CD14-positive monocyte (primary cell): ENCODE results near the gene UFSP2. TPM values are rescaled to one million over a fixed set of nuclear protein-coding genes. Genes with fewer than 3 reads are reported as not detected.

Experiments
- DNase-seq, 3 donors: peaks; one replicate each; pipeline ENCODE4 v3.0.0-alpha.2; 2011 to 2022
- H2AFZ ChIP-seq: 2 replicates; pipeline ENCODE4 v1.6.0; 2012; ENCODE audit warnings: mild to moderate bottlenecking, low read depth, low read length, inconsistent platforms; ENCODE audit not compliant: insufficient read depth, poor library complexity, severe bottlenecking
- H3K27ac ChIP-seq, 2 donors: 1 replicate in 1 of 2; 2 replicates in 1 of 2; pipeline ENCODE4 v1.5.1; 2012 to 2013; ENCODE audit warnings: low read length in 2 of 2, control low read depth in 1 of 2, inconsistent platforms in 1 of 2, low read depth in 1 of 2, mild to moderate bottlenecking in 1 of 2
- H3K27me3 ChIP-seq, 2 donors: one replicate each; pipeline versions ENCODE4 v1.6.0 to v1.6.1; 2011 to 2013; ENCODE audit warnings: low read length in 2 of 2; ENCODE audit not compliant: control insufficient read depth in 2 of 2, insufficient read depth in 2 of 2
- H3K36me3 ChIP-seq, 2 donors: replicated peaks in 1 of 2; 1 replicate in 1 of 2; 2 replicates in 1 of 2; pipeline versions ENCODE4 v1.5.1 to v1.6.1; 2012 to 2013; ENCODE audit warnings: low read length in 2 of 2, control low read depth in 1 of 2, inconsistent platforms in 1 of 2, mild to moderate bottlenecking in 1 of 2; ENCODE audit not compliant: insufficient read depth in 2 of 2, control insufficient read depth in 1 of 2
- H3K4me1 ChIP-seq, 2 donors: 1 replicate in 1 of 2; 2 replicates in 1 of 2; pipeline versions ENCODE4 v1.5.1 to v1.6.1; 2012 to 2013; ENCODE audit warnings: low read length in 2 of 2, control low read depth in 1 of 2, inconsistent platforms in 1 of 2, mild to moderate bottlenecking in 1 of 2, moderate library complexity in 1 of 2; ENCODE audit not compliant: insufficient read depth in 2 of 2, control insufficient read depth in 1 of 2
- H3K4me2 ChIP-seq: replicated peaks from 2 replicates; pipeline ENCODE3; 2012; ENCODE audit warnings: low read length, moderate library complexity, mild to moderate bottlenecking; ENCODE audit not compliant: poor library complexity, severe bottlenecking; ENCODE audit errors: extremely low read depth
- H3K4me3 ChIP-seq, 3 experiments: fragments of 200-600 bp in 1 of 3; sonication (generic) in 1 of 3; replicated peaks in 1 of 3; 1 replicate in 2 of 3; 2 replicates in 1 of 3; pipeline ENCODE4 v1.5.1; 2011 to 2013; ENCODE audit warnings: low read length in 3 of 3, mild to moderate bottlenecking in 3 of 3, control low read depth in 2 of 3, low read depth in 2 of 3, inconsistent platforms in 1 of 3, moderate library complexity in 1 of 3
- H3K79me2 ChIP-seq: 2 replicates; pipeline ENCODE4 v1.6.0; 2012; ENCODE audit warnings: mild to moderate bottlenecking, control low read depth, inconsistent platforms, low read length, moderate library complexity; ENCODE audit not compliant: insufficient read depth
- H3K9ac ChIP-seq: 2 replicates; pipeline ENCODE4 v1.6.0; 2017; ENCODE audit warnings: low read length, mild to moderate bottlenecking; ENCODE audit not compliant: insufficient read depth, poor library complexity, severe bottlenecking
- H3K9me3 ChIP-seq, 2 donors: replicated peaks in 1 of 2; 1 replicate in 1 of 2; 2 replicates in 1 of 2; pipeline versions ENCODE4 v1.5.1 to v1.6.1; 2012 to 2013; ENCODE audit warnings: low read length in 2 of 2, control low read depth in 1 of 2; ENCODE audit not compliant: control insufficient read depth in 1 of 2, insufficient read depth in 1 of 2
- H4K20me1 ChIP-seq: 2 replicates; pipeline ENCODE4 v1.6.0; 2012; ENCODE audit warnings: mild to moderate bottlenecking, low read length, control low read depth, moderate library complexity; ENCODE audit not compliant: insufficient read depth
- H3K27ac Mint-ChIP-seq, 7 donors: one replicate each; pipeline ENCODE4 v1.8.0; 2020; ENCODE audit warnings: mild to moderate bottlenecking in 7 of 7, mixed read lengths in 7 of 7, moderate library complexity in 6 of 7, inconsistent platforms in 2 of 7
- H3K27me3 Mint-ChIP-seq, 3 donors: one replicate each; pipeline ENCODE4 v1.8.0; 2021 to 2022; ENCODE audit warnings: low read depth in 3 of 3, mild to moderate bottlenecking in 3 of 3, mixed read lengths in 3 of 3, moderate library complexity in 3 of 3, inconsistent platforms in 1 of 3
- H3K36me3 Mint-ChIP-seq, 2 donors: one replicate each; pipeline ENCODE4 v1.8.0; 2020; ENCODE audit warnings: mixed read lengths in 2 of 2, inconsistent platforms in 1 of 2, mild to moderate bottlenecking in 1 of 2
- H3K4me1 Mint-ChIP-seq: one replicate; pipeline ENCODE4 v1.8.0; 2020; ENCODE audit warnings: mild to moderate bottlenecking, mixed read lengths
- H3K4me3 Mint-ChIP-seq, 2 donors: one replicate each; pipeline ENCODE4 v1.8.0; 2020; ENCODE audit warnings: mild to moderate bottlenecking in 2 of 2, mixed read lengths in 2 of 2, moderate library complexity in 1 of 2
- H3K9me3 Mint-ChIP-seq, 7 donors: one replicate each; pipeline ENCODE4 v1.8.0; 2020 to 2022; ENCODE audit warnings: mixed read lengths in 7 of 7, mild to moderate bottlenecking in 6 of 7, moderate library complexity in 6 of 7, inconsistent platforms in 2 of 7
- WGBS: methylation state at CpG from one replicate; pipeline ENCODE4 v1.1.5; 2013; ENCODE audit warnings: missing lambda C conversion rate; ENCODE audit not compliant: insufficient coverage; 5-methylcytosine and 5-hydroxymethylcytosine counted together
- intact Hi-C, 2 donors: fragments of 100-400 bp; cut with micrococcal nuclease; formaldehyde crosslinking; loops; one replicate each; pipeline versions ENCODE4 v1.15.0 to v1.15.1; 2023
- polyA plus RNA-seq, 3 donors: library from polyadenylated mRNA; depleted of rRNA in 1 of 3; unstranded in 2 of 3; stranded (reverse) in 1 of 3; fragments of 300-500 nt in 2 of 3; fragments of >200 nt in 1 of 3; fragmentation: Illumina TruSeq in 2 of 3; gene quantifications; 1 replicate in 2 of 3; 2 replicates in 1 of 3; pipeline ENCODE4 v1.2.3, GENCODE V29; 2012 to 2021
- TF ChIP-seq, protein P1 (sequence below): fragments of 200-600 bp; IDR thresholded peaks from one replicate; pipeline ENCODE4 v1.8.0; 2022; ENCODE audit warnings: antibody characterized with exemption, mild to moderate bottlenecking

UFSP2 gene
- polyA plus RNA-seq, 3 donors, result 6.8 to 23.5 (median 13.8) TPM

DNA sequence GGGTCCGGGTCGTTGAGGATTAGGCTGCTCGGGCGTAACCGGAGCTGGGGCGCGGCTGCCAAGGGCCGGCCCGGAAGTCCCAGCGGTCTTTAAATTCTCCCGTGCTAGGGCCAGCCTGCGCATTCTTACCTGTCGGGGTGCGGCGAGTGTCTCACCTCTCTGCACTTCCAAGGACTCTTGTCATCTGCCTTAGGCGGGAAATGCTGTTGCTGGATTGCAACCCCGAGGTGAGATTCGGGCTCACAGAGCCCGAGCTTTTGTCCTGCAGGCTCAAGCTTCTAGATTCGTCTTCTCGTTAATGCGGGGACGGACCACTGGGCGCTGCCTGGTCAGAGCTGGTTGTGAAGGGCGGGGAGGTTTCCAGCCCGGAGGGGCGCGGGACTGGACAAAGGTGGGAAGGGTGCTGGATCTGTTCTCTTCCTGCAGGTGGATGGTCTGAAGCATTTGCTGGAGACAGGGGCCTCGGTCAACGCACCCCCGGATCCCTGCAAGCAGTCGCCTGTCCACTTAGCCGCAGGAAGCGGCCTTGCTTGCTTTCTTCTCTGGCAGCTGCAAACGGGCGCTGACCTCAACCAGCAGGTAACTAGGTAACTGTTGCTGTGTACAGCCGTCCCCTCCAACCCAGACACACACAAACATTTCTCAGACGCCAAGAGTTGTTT is 28.9 kb downstream of the UFSP2 start, which contains the start of gene ANKRD37:
TSS of gene ANKRD37 (plus strand) at position 118 of the 662 bp plus-strand sequence. CDS start at position 201, 83 bp downstream.
- Mint-ChIP-seq H3K4me1 (peaks cover 18% of the 10 kb centered on the region), H3K9me3 (no peaks in the 10 kb centered on the region), H3K27me3 (peaks cover 11 to 13% (median 12%) of the 10 kb centered on the region in 3 donors), H3K27ac (peak within 1 kb of the TSS; percentile 82 to 96 (median 94)), H3K36me3 (peaks cover 29 to 40% of the 10 kb centered on the region in 2 donors), H3K4me3 (peak within 1 kb of the TSS; percentile 77 to 93)
- no peak for DNase-seq
- peak within 1 kb of the TSS; percentile 88 to 96 for H3K27ac ChIP-seq
- H4K20me1 ChIP-seq, result no peaks in the 10 kb centered on the region
- WGBS, result 19% methylated on average over 36 of the region's 38 CpGs
- H3K9me3 ChIP-seq, result no peaks in the 10 kb centered on the region
- no peaks in the 10 kb centered on the region for H3K79me2 ChIP-seq
- TF ChIP-seq, protein P1, sequence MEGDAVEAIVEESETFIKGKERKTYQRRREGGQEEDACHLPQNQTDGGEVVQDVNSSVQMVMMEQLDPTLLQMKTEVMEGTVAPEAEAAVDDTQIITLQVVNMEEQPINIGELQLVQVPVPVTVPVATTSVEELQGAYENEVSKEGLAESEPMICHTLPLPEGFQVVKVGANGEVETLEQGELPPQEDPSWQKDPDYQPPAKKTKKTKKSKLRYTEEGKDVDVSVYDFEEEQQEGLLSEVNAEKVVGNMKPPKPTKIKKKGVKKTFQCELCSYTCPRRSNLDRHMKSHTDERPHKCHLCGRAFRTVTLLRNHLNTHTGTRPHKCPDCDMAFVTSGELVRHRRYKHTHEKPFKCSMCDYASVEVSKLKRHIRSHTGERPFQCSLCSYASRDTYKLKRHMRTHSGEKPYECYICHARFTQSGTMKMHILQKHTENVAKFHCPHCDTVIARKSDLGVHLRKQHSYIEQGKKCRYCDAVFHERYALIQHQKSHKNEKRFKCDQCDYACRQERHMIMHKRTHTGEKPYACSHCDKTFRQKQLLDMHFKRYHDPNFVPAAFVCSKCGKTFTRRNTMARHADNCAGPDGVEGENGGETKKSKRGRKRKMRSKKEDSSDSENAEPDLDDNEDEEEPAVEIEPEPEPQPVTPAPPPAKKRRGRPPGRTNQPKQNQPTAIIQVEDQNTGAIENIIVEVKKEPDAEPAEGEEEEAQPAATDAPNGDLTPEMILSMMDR, result no peak
- H3K4me3 ChIP-seq, result peak within 1 kb of the TSS; percentile 63 to 81 (median 81)
- H3K36me3 ChIP-seq, result peaks cover 21 to 31% of the 10 kb centered on the region in 2 donors
- peak within 1 kb of the TSS; percentile 76 for H3K4me2 ChIP-seq
- H3K9ac ChIP-seq, result peak within 1 kb of the TSS; percentile 92
- peak within 1 kb of the TSS; percentile 86 for H2AFZ ChIP-seq
- H3K4me1 ChIP-seq, result peaks cover 17 to 19% of the 10 kb centered on the region in 2 donors
- peaks cover 0 to 8% of the 10 kb centered on the region in 2 donors for H3K27me3 ChIP-seq
- intact Hi-C loops, result loop anchor here in 1 of 2 donors (1.0 kb wide), 1 partner anchor 28 kb away; the partner anchor contains the start of gene UFSP2

DNA sequence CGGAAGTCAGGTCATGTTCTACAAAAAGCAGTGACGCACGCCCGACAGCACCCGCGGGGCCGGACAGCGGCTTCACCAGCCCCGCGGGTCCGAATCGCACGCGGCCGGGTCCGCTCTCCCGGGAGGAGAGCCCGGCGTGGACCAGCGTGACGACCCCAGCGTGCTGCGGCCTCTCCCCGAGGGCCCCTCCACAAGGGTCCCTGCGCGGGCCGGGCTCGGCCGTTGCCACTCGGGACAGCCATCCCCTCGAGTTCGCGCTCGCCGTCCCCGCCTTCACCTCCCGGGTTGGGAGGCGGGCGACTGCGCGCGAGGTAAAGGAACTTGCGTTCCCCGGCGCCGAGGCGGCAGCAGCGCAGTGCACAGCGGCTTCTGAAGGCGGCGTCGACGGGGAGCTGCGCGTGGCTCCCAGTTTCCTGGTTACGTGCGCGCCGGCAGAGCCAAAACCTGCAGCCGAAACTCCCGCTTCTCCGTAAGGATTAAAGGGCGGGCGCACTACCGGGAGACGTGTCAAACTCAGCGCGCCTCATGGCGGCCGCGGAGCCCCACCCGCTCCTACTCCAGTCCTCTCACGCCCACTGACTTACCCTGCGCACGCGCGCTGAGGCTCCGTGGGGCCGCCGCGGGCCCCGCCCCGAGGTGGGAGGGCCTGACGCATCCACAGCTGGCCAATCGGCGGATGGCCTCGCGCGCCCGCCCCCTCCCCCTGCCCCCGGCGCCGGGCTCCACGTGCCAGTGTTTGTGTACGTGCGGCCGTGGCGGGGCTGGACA is 29.6 kb downstream of the UFSP2 start:
- Histone ChIP-seq H2AFZ (peak overlapping the region; percentile 86), H3K4me1 (peaks cover 17 to 19% of the 10 kb centered on the region in 2 donors), H3K27ac (peak overlapping the region; percentile 88 to 96), H4K20me1 (no peaks in the 10 kb centered on the region), H3K4me2 (peak overlapping the region; percentile 76), H3K79me2 (no peaks in the 10 kb centered on the region), H3K9ac (peak overlapping the region; percentile 92), H3K4me3 (peak overlapping the region; percentile 63 to 81 (median 81)), H3K27me3 (peaks cover 0 to 8% of the 10 kb centered on the region in 2 donors), H3K36me3 (peaks cover 15 to 24% of the 10 kb centered on the region in 2 donors), H3K9me3 (no peaks in the 10 kb centered on the region)
- TF ChIP-seq, protein P1, result no peak
- intact Hi-C loops, result no loop called here
- peaks cover 18% of the 10 kb centered on the region for H3K4me1 Mint-ChIP-seq
- WGBS, result under 1% methylated on average over 98 of the region's 98 CpGs
- DNase-seq, result peak; percentile 90 to 94 (median 94)
- peak overlapping the region; percentile 82 to 96 (median 94) for H3K27ac Mint-ChIP-seq
- peak overlapping the region; percentile 77 to 93 for H3K4me3 Mint-ChIP-seq
- H3K9me3 Mint-ChIP-seq, result peaks cover 0 to 2% (median 0%) of the 10 kb centered on the region in 7 donors
- peaks cover 11 to 17% (median 12%) of the 10 kb centered on the region in 3 donors for H3K27me3 Mint-ChIP-seq
- H3K36me3 Mint-ChIP-seq, result peaks cover 22 to 33% of the 10 kb centered on the region in 2 donors
